H1 (cell line): ENCODE results near the gene ZBTB34. TPM values are rescaled to one million over a fixed set of nuclear protein-coding genes. Genes with fewer than 3 reads are reported as not detected.
A peak's percentile ranks its signal among the peaks of the same experiment; 100 is the strongest.

Source experiments
- CTCF ChIA-PET: fragments of 300-600 bp; sonication (Branson Sonifier 250); formaldehyde crosslinking; loops from one replicate; lab custom pipeline; 2021; ENCODE audit not compliant: partially characterized antibody; lab: Charles Lee
- POLR2A ChIA-PET: fragments of 300-600 bp; sonication (Branson Sonifier 250); formaldehyde crosslinking; loops from one replicate; lab custom pipeline; 2021; ENCODE audit warnings: inconsistent platforms; ENCODE audit not compliant: partially characterized antibody; lab: Charles Lee
- DNase-seq, 2 experiments: peaks; one replicate each; pipeline versions ENCODE4 v3.0.0 to v3.0.0-alpha.2; 2010 to 2022; ENCODE audit warnings: low spot score in 2 of 2, low read depth in 1 of 2, mixed read lengths in 1 of 2
- FAIRE-seq: peaks from 2 replicates; lab custom pipeline; 2011; peaks lifted over from hg19 to GRCh38; lab: Jason Lieb, UNC
- H2AFZ ChIP-seq: 2 replicates; pipeline ENCODE4 v1.8.1; 2012; ENCODE audit warnings: low read length, inconsistent platforms
- H2AK5ac ChIP-seq: 2 replicates; pipeline ENCODE4 v1.6.1; 2013; ENCODE audit warnings: low read depth, low read length
- H2BK120ac ChIP-seq: replicated peaks from 2 replicates; pipeline ENCODE3; 2013; ENCODE audit warnings: low read depth, low read length, inconsistent platforms
- H2BK12ac ChIP-seq: 2 replicates; pipeline ENCODE4 v1.6.1; 2013; ENCODE audit warnings: low read depth, low read length
- H2BK15ac ChIP-seq: 2 replicates; pipeline ENCODE4 v1.6.1; 2013; ENCODE audit warnings: low read length
- H2BK20ac ChIP-seq: 2 replicates; pipeline ENCODE4 v1.6.1; 2013; ENCODE audit warnings: low read length
- H2BK5ac ChIP-seq: 2 replicates; pipeline ENCODE4 v1.6.1; 2013; ENCODE audit warnings: low read depth, low read length
- H3K14ac ChIP-seq: 2 replicates; pipeline ENCODE4 v1.6.1; 2013; ENCODE audit warnings: inconsistent platforms; ENCODE audit not compliant: insufficient read length
- H3K18ac ChIP-seq: 2 replicates; pipeline ENCODE4 v1.6.1; 2013; ENCODE audit warnings: low read length; ENCODE audit errors: extremely low read depth
- H3K23ac ChIP-seq: 2 replicates; pipeline ENCODE4 v1.6.1; 2013; ENCODE audit warnings: inconsistent platforms; ENCODE audit not compliant: insufficient read length
- H3K23me2 ChIP-seq: 2 replicates; pipeline ENCODE4 v1.6.1; 2013; ENCODE audit warnings: low read depth, low read length
- H3K27ac ChIP-seq: 2 replicates; pipeline ENCODE4 v1.6.1; 2011; ENCODE audit warnings: low read depth, low read length, inconsistent platforms
- H3K27me3 ChIP-seq, 4 experiments: replicated peaks in 1 of 4; 1 replicate in 1 of 4; 2 replicates in 3 of 4; pipeline versions ENCODE4 v1.6.1 to v1.8.1; 2011 to 2013; ENCODE audit warnings: low read length in 3 of 4, mild to moderate bottlenecking in 3 of 4, inconsistent platforms in 2 of 4, mixed read lengths in 2 of 4, moderate library complexity in 1 of 4; ENCODE audit not compliant: control insufficient read depth in 3 of 4, insufficient read depth in 3 of 4; ENCODE audit errors: extremely low read depth in 1 of 4
- H3K36me3 ChIP-seq, 4 experiments: 2 replicates each; pipeline versions ENCODE4 v1.6.1 to v1.8.1; 2011 to 2013; ENCODE audit warnings: mild to moderate bottlenecking in 4 of 4, low read length in 3 of 4, moderate library complexity in 2 of 4, control low read depth in 1 of 4, inconsistent platforms in 1 of 4; ENCODE audit not compliant: insufficient read depth in 4 of 4, control insufficient read depth in 2 of 4
- H3K4ac ChIP-seq: replicated peaks from 2 replicates; pipeline ENCODE3; 2013; ENCODE audit warnings: low read length, low read depth, mixed read lengths, inconsistent platforms; ENCODE audit not compliant: insufficient read length
- H3K4me1 ChIP-seq, 4 experiments: replicated peaks in 1 of 4; 1 replicate in 1 of 4; 2 replicates in 3 of 4; pipeline versions ENCODE4 v1.6.1 to v1.8.1; 2011 to 2013; ENCODE audit warnings: low read length in 3 of 4, inconsistent platforms in 2 of 4, mixed read lengths in 1 of 4; ENCODE audit not compliant: insufficient read depth in 4 of 4, control insufficient read depth in 3 of 4
- H3K4me2 ChIP-seq, 2 experiments: 2 replicates each; pipeline versions ENCODE4 v1.6.1 to v1.8.1; 2011 to 2013; ENCODE audit warnings: low read depth in 2 of 2, low read length in 2 of 2, control low read depth in 1 of 2, inconsistent platforms in 1 of 2, mild to moderate bottlenecking in 1 of 2; ENCODE audit not compliant: insufficient read depth in 1 of 2
- H3K4me3 ChIP-seq, 4 experiments: fragments of 200-600, 300-600 bp in 1 of 4; sonication (generic), shearing (Covaris generic), sonication (Bioruptor Twin) in 1 of 4; 2 replicates each; pipeline versions ENCODE4 v1.5.1 to v1.8.1; 2011 to 2016; ENCODE audit warnings: low read length in 4 of 4, low read depth in 3 of 4, control low read depth in 2 of 4, inconsistent platforms in 2 of 4, mild to moderate bottlenecking in 2 of 4, mixed read lengths in 1 of 4, moderate library complexity in 1 of 4; ENCODE audit not compliant: insufficient read depth in 2 of 4; ENCODE audit errors: extremely low read depth in 1 of 4
- H3K56ac ChIP-seq: replicated peaks from 2 replicates; pipeline ENCODE3; 2013; ENCODE audit warnings: low read depth, mild to moderate bottlenecking, mixed read lengths, low read length, inconsistent platforms; ENCODE audit not compliant: insufficient read length
- H3K79me1 ChIP-seq: 2 replicates; pipeline ENCODE4 v1.6.1; 2013; ENCODE audit warnings: low read depth, low read length, control low read depth
- H3K79me2 ChIP-seq, 2 experiments: 2 replicates each; pipeline versions ENCODE4 v1.6.1 to v1.8.1; 2012 to 2013; ENCODE audit warnings: low read length in 2 of 2, mild to moderate bottlenecking in 2 of 2, inconsistent platforms in 1 of 2; ENCODE audit not compliant: insufficient read depth in 2 of 2, control insufficient read depth in 1 of 2
- H3K9ac ChIP-seq, 4 experiments: replicated peaks in 1 of 4; 1 replicate in 1 of 4; 2 replicates in 3 of 4; pipeline versions ENCODE4 v1.6.1 to v1.8.1; 2011 to 2013; ENCODE audit warnings: low read depth in 3 of 4, low read length in 3 of 4, control low read depth in 2 of 4, mild to moderate bottlenecking in 2 of 4, moderate library complexity in 2 of 4, inconsistent platforms in 1 of 4; ENCODE audit errors: extremely low read depth in 1 of 4
- H3K9me3 ChIP-seq, 2 experiments: 2 replicates each; pipeline versions ENCODE4 v1.6.1 to v1.8.1; 2012 to 2013; ENCODE audit warnings: mild to moderate bottlenecking in 2 of 2, moderate library complexity in 2 of 2, control low read depth in 1 of 2, inconsistent platforms in 1 of 2, low read depth in 1 of 2, low read length in 1 of 2, mixed read lengths in 1 of 2; ENCODE audit not compliant: insufficient read depth in 2 of 2
- H4K20me1 ChIP-seq, 2 experiments: replicated peaks in 1 of 2; 2 replicates each; pipeline versions ENCODE3 to v1.8.1; 2011 to 2013; ENCODE audit warnings: inconsistent platforms in 2 of 2, low read length in 2 of 2, mild to moderate bottlenecking in 1 of 2; ENCODE audit not compliant: insufficient read depth in 2 of 2, control insufficient read depth in 1 of 2
- H4K5ac ChIP-seq: 2 replicates; pipeline ENCODE4 v1.6.1; 2013; ENCODE audit warnings: low read length, low read depth, mixed read lengths, inconsistent platforms; ENCODE audit not compliant: insufficient read length
- H4K8ac ChIP-seq: 2 replicates; pipeline ENCODE4 v1.8.0; 2013; ENCODE audit warnings: mild to moderate bottlenecking, moderate library complexity, low read length, inconsistent platforms; ENCODE audit not compliant: insufficient read depth; ENCODE audit errors: extremely low read depth
- H4K91ac ChIP-seq: replicated peaks from 2 replicates; pipeline ENCODE3; 2013; ENCODE audit warnings: low read length, mixed read lengths, inconsistent platforms; ENCODE audit not compliant: insufficient read length
- EZH2 ChIP-seq: fragments of 200-600 bp; sonication (generic); IDR thresholded peaks from 2 replicates; pipeline ENCODE4 v1.7.1; 2012; ENCODE audit warnings: low read depth, mild to moderate bottlenecking, moderate library complexity, low read length, inconsistent platforms; ENCODE audit not compliant: severe bottlenecking
- JUND ChIP-seq: IDR thresholded peaks from 2 replicates; pipeline ENCODE4 v1.6.1; 2011; ENCODE audit warnings: mild to moderate bottlenecking, improper control_type of control experiment, low read length
- KDM4A ChIP-seq: IDR thresholded peaks from one replicate; pipeline ENCODE4 v1.7.1; 2012; ENCODE audit warnings: low read depth, mild to moderate bottlenecking, moderate library complexity, low read length, inconsistent platforms; ENCODE audit not compliant: severe bottlenecking
- NANOG ChIP-seq: IDR thresholded peaks from 2 replicates; pipeline ENCODE4 v1.6.1; 2011; ENCODE audit warnings: low read length, low read depth, mild to moderate bottlenecking, inconsistent platforms; ENCODE audit not compliant: insufficient read depth, poor library complexity, severe bottlenecking
- POU5F1 ChIP-seq: IDR thresholded peaks from 2 replicates; pipeline ENCODE4 v1.6.1; 2011; ENCODE audit warnings: low read depth, mild to moderate bottlenecking, low read length, moderate library complexity
- RFX5 ChIP-seq: IDR thresholded peaks from 2 replicates; pipeline ENCODE4 v1.6.1; 2011; ENCODE audit warnings: low read depth, low read length, improper control_type of control experiment, borderline replicate concordance
- SIRT6 ChIP-seq: IDR thresholded peaks from one replicate; pipeline ENCODE4 v1.7.1; 2012; ENCODE audit warnings: low read length, inconsistent platforms
- SP1 ChIP-seq: IDR thresholded peaks from 2 replicates; pipeline ENCODE4 v1.6.1; 2011; ENCODE audit warnings: low read depth, low read length
- SP4 ChIP-seq: IDR thresholded peaks from 2 replicates; pipeline ENCODE4 v1.6.1; 2012; ENCODE audit warnings: low read length, inconsistent platforms
- WGBS, 2 experiments: shearing (Covaris generic) in 1 of 2; methylation state at CpG; one replicate each; pipeline versions ENCODE4 v1.1.6 to v1.1.7; 2013 to 2015; ENCODE audit warnings: low lambda C conversion rate in 2 of 2, mixed read lengths in 2 of 2, inconsistent platforms in 1 of 2, low coverage in 1 of 2, missing lambda C conversion rate in 1 of 2; ENCODE audit not compliant: insufficient replicate concordance in 2 of 2, insufficient coverage in 1 of 2, insufficient read length in 1 of 2; ENCODE audit errors: extremely low coverage in 1 of 2, missing lambda C conversion rate in 1 of 2; 5-methylcytosine and 5-hydroxymethylcytosine counted together
- polyA plus RNA-seq, 7 experiments: library from polyadenylated mRNA; depleted of rRNA in 3 of 7; stranded (reverse) in 5 of 7; unstranded in 2 of 7; fragments of >200 nt in 5 of 7; fragments of 200-250 nt in 2 of 7; gene quantifications; 1 replicate in 5 of 7; 2 replicates in 1 of 7; 4 replicates in 1 of 7; pipeline versions ENCODE4 v1.2.1 to v1.2.3, GENCODE V29; 2011 to 2013; ENCODE audit warnings: missing spikeins in 2 of 7, mixed read lengths in 2 of 7
- total RNA-seq: library from RNA; stranded (reverse); fragmentation: NEBNext Ultra II Directional; extraction: Animal tissue kit (Norgen Biotek cat#: 25700); gene quantifications from 2 replicates; pipeline ENCODE4 v1.2.1, GENCODE V29; 2021
- TF ChIP-seq, protein P1 (sequence below): IDR thresholded peaks from 2 replicates; pipeline ENCODE4 v1.6.1; 2012; ENCODE audit warnings: inconsistent platforms
- TF ChIP-seq, protein P2 (sequence below): IDR thresholded peaks from 2 replicates; pipeline ENCODE4 v1.6.1; 2012; ENCODE audit warnings: low read length, inconsistent platforms

Gene ZBTB34
- total and polyA plus RNA-seq, 2 of the 8 experiments (the other 6 are each of a cell fraction or from before 2014, with no cell fraction given), result 8.2 to 15.9 TPM

DNA sequence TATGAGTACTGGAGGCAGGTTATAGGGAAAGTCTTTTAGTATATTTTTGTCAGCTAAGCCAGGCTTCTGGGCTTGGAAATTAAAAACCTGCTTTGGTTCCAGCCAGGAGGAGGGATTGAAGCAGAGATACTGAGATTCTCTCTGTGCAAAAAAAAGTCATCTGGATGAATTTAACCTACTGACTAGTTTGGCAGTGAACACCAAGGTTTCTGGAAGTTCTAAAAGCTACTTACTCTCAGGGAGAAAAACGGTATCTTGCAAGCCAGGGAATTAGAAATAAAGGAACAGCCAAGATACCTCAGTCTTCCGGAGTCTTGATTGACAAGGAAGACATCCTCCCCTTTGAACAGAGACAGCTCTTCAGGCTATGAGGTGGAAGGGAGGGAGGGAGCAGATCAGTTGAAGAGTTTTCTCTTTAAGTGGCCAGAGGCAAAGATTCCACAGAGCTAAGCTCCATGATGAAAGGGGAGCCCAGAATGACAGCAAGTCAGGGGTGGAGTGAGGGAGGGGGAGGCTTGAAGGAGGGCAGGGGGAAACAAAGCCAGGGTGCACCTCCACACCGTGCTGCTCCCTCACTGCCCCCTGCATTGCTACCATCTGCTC, 8.3 kb upstream of the ZBTB34 start:
- no peak overlapping the region for H2BK120ac ChIP-seq
- no peak overlapping the region for H3K18ac ChIP-seq
- H3K14ac ChIP-seq, result no peak overlapping the region
- DNase-seq, result peak in 1 of 2 experiments; percentile 24
- no peak overlapping the region for H3K4me2 ChIP-seq
- H3K27ac ChIP-seq, result no peak overlapping the region
- no peak overlapping the region for H2BK12ac ChIP-seq
- no peak for FAIRE-seq
- POLR2A ChIA-PET, result interaction anchor here (0.7 to 1.3 kb wide), 2 partner anchors 10 to 11 kb away, joined by 3 read pairs; no protein-coding TSS in a partner anchor
- H2BK15ac ChIP-seq, result no peak overlapping the region
- no peaks in the 10 kb centered on the region for H3K79me2 ChIP-seq
- no peak overlapping the region for H4K5ac ChIP-seq
- CTCF ChIA-PET, result interaction anchor here (0.6 to 1.2 kb wide), 4 partner anchors 8 to 123 kb away, joined by 3 to 4 read pairs (median 3); no protein-coding TSS in a partner anchor
- H3K9me3 ChIP-seq, result no peaks in the 10 kb centered on the region
- H3K23ac ChIP-seq, result no peak overlapping the region
- no peaks in the 10 kb centered on the region for H3K23me2 ChIP-seq
- H2AK5ac ChIP-seq, result no peak overlapping the region
- no peak overlapping the region for H4K91ac ChIP-seq
- H3K56ac ChIP-seq, result no peak overlapping the region
- no peak overlapping the region for H2BK20ac ChIP-seq
- no peak overlapping the region for H2BK5ac ChIP-seq
- peaks cover 0 to 3% (median 0%) of the 10 kb centered on the region in 4 experiments; a peak in 1 of 7 replicates for H3K4me1 ChIP-seq
- H2AFZ ChIP-seq, result no peak overlapping the region
- H3K27me3 ChIP-seq, result no peaks in the 10 kb centered on the region; a peak in 2 of 7 replicates
- no peaks in the 10 kb centered on the region for H3K36me3 ChIP-seq
- no peaks in the 10 kb centered on the region for H4K20me1 ChIP-seq
- H3K4ac ChIP-seq, result no peak overlapping the region
- H3K4me3 ChIP-seq, result no peak overlapping the region
- no peak overlapping the region for H3K9ac ChIP-seq
- H3K79me1 ChIP-seq, result no peaks in the 10 kb centered on the region
- no peak overlapping the region for H4K8ac ChIP-seq
- 82% methylated on average over 3 of the region's 3 CpGs; no CpG with 5 or more reads in 1 of the 2 experiments for WGBS, 2 experiments
- TF ChIP-seq, protein P1, sequence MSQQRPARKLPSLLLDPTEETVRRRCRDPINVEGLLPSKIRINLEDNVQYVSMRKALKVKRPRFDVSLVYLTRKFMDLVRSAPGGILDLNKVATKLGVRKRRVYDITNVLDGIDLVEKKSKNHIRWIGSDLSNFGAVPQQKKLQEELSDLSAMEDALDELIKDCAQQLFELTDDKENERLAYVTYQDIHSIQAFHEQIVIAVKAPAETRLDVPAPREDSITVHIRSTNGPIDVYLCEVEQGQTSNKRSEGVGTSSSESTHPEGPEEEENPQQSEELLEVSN, result no peak
- TF ChIP-seq RFX5, result no peak
- TF ChIP-seq JUND, result no peak
- no peak for TF ChIP-seq SP1
- no peak for TF ChIP-seq SIRT6
- TF ChIP-seq KDM4A, result no peak
- TF ChIP-seq EZH2, result no peak
- TF ChIP-seq, protein P2, sequence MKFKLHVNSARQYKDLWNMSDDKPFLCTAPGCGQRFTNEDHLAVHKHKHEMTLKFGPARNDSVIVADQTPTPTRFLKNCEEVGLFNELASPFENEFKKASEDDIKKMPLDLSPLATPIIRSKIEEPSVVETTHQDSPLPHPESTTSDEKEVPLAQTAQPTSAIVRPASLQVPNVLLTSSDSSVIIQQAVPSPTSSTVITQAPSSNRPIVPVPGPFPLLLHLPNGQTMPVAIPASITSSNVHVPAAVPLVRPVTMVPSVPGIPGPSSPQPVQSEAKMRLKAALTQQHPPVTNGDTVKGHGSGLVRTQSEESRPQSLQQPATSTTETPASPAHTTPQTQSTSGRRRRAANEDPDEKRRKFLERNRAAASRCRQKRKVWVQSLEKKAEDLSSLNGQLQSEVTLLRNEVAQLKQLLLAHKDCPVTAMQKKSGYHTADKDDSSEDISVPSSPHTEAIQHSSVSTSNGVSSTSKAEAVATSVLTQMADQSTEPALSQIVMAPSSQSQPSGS, result no peak
- TF ChIP-seq NANOG, result no peak
- no peak for TF ChIP-seq SP4
- no peak for TF ChIP-seq POU5F1
